Ishikawa (cell line): ENCODE results near the gene SCYGR7.

Experiments used
- CEBPB ChIP-seq: IDR thresholded peaks from 2 replicates; pipeline ENCODE4 v1.6.1; 2012
- CREB1 ChIP-seq: IDR thresholded peaks from 2 replicates; pipeline ENCODE4 v1.6.1; 2012; ENCODE audit warnings: low read depth
- EGR1 ChIP-seq: IDR thresholded peaks from 2 replicates; pipeline ENCODE4 v1.6.1; 2012
- EP300 ChIP-seq: IDR thresholded peaks from 2 replicates; pipeline ENCODE4 v1.6.1; 2012; ENCODE audit warnings: borderline replicate concordance
- FOXM1 ChIP-seq: IDR thresholded peaks from 2 replicates; pipeline ENCODE4 v1.6.1; 2012; ENCODE audit warnings: low read depth, borderline replicate concordance
- MAX ChIP-seq: IDR thresholded peaks from 2 replicates; pipeline ENCODE4 v1.6.1; 2012
- NFIC ChIP-seq: IDR thresholded peaks from 2 replicates; pipeline ENCODE4 v1.6.1; 2012
- RAD21 ChIP-seq: IDR thresholded peaks from 2 replicates; pipeline ENCODE4 v1.6.1; 2012; ENCODE audit warnings: low read depth
- REST ChIP-seq: IDR thresholded peaks from 2 replicates; pipeline ENCODE4 v1.6.1; 2012; ENCODE audit warnings: low read depth, mild to moderate bottlenecking
- TAF1 ChIP-seq: IDR thresholded peaks from 2 replicates; pipeline ENCODE4 v1.6.1; 2012; ENCODE audit warnings: low read depth, mild to moderate bottlenecking
- TCF12 ChIP-seq: IDR thresholded peaks from 2 replicates; pipeline ENCODE4 v1.6.1; 2012; ENCODE audit warnings: low read depth
- TEAD4 ChIP-seq: IDR thresholded peaks from 2 replicates; pipeline ENCODE4 v1.6.1; 2012
- USF1 ChIP-seq: IDR thresholded peaks from 2 replicates; pipeline ENCODE4 v1.6.1; 2012
- YY1 ChIP-seq: IDR thresholded peaks from 2 replicates; pipeline ENCODE4 v1.6.1; 2012; ENCODE audit warnings: low read depth

- no peak for TF ChIP-seq REST
- no peak for TF ChIP-seq FOXM1
- no peak for TF ChIP-seq RAD21
- no peak for TF ChIP-seq CREB1
- no peak for TF ChIP-seq TAF1
- TF ChIP-seq EP300: no peak
- TF ChIP-seq TCF12: no peak
- TF ChIP-seq NFIC: no peak
- TF ChIP-seq EGR1: no peak
- TF ChIP-seq MAX: no peak
- TF ChIP-seq CEBPB: no peak
- no peak for TF ChIP-seq USF1
- TF ChIP-seq TEAD4: no peak
- TF ChIP-seq YY1: no peak
Observed at GRCh38 chr2:227706859-227707258, 21.3 kb upstream of the SCYGR7 start.
